DMS114 treated with DMSO at 0.1 percent for 48 hours (cell line): ENCODE results near the gene KCNC4.

Experiments used
- DNase-seq: peaks from one replicate; lab custom pipeline; 2025; ENCODE audit not compliant: unreplicated experiment; lab: John Stamatoyannopoulos, UW

The KCNC4 gene

GRCh38 chr1:110211496-110212168 lies 1.5 kb downstream of the KCNC4 start:
- no peak for DNase-seq

GRCh38 chr1:110212169-110213142 lies 2.3 kb downstream of the KCNC4 start:
- DNase-seq, result no peak

GRCh38 chr1:110213143-110213540 lies 3.0 kb downstream of the KCNC4 start:
- DNase-seq, result no peak

- DNase-seq, result no peak
Measured at GRCh38 chr1:110214454-110215404, 4.6 kb downstream of the KCNC4 start.

GRCh38 chr1:110215621-110216515 lies 5.8 kb downstream of the KCNC4 start:
- DNase-seq, result no peak

- DNase-seq, result no peak
Measured at GRCh38 chr1:110216844-110217444, 6.8 kb downstream of the KCNC4 start.

GRCh38 chr1:110218137-110218536 lies 8.0 kb downstream of the KCNC4 start:
- DNase-seq, result no peak

GRCh38 chr1:110218739-110219138 lies 8.6 kb downstream of the KCNC4 start:
- no peak for DNase-seq

GRCh38 chr1:110220324-110220723 lies 10.2 kb downstream of the KCNC4 start:
- no peak for DNase-seq

- no peak for DNase-seq
Measured at GRCh38 chr1:110221119-110221518, 11.0 kb downstream of the KCNC4 start.

GRCh38 chr1:110223127-110223526 lies 13.0 kb downstream of the KCNC4 start:
- no peak for DNase-seq

GRCh38 chr1:110223581-110223980 lies 13.5 kb downstream of the KCNC4 start:
- no peak for DNase-seq

GRCh38 chr1:110224240-110224995 lies 14.3 kb downstream of the KCNC4 start:
- no peak for DNase-seq

GRCh38 chr1:110225212-110225611 lies 15.1 kb downstream of the KCNC4 start:
- no peak for DNase-seq

- no peak for DNase-seq
Measured at GRCh38 chr1:110225756-110226404, 15.8 kb downstream of the KCNC4 start.

- no peak for DNase-seq
Measured at GRCh38 chr1:110227774-110228173, 17.7 kb downstream of the KCNC4 start.

- no peak for DNase-seq
Measured at GRCh38 chr1:110228381-110228780, 18.3 kb downstream of the KCNC4 start.

GRCh38 chr1:110228869-110229268 lies 18.8 kb downstream of the KCNC4 start:
- DNase-seq, result no peak
